OCI-LY7 (cell line): ENCODE data around the gene SCAMP2. TPM values are rescaled to one million over a fixed set of nuclear protein-coding genes. Genes with fewer than 3 reads are reported as not detected.

Experiments
- BruUV-seq: library from RNA; stranded (reverse); fragments of 400-500 nt; replicated peaks from 2 replicates; lab custom pipeline; 2021; lab: Mats Ljungman, UMichigan
- CTCF ChIA-PET: fragments of 300-600 bp; sonication (Branson Sonifier 250); formaldehyde crosslinking; loops from one replicate; lab custom pipeline; 2022; ENCODE audit warnings: antibody characterized with exemption; ENCODE audit not compliant: unreplicated experiment; lab: Charles Lee
- POLR2A ChIA-PET: fragments of 300-600 bp; sonication (Branson Sonifier 250); formaldehyde crosslinking; loops from one replicate; lab custom pipeline; 2022; ENCODE audit warnings: antibody characterized with exemption; lab: Charles Lee
- DNase-seq: peaks from one replicate; pipeline ENCODE4 v3.0.0-alpha.2; 2015; ENCODE audit warnings: low spot score
- H2AFZ ChIP-seq: fragments of 200-600 bp; sonication (generic), shearing (Covaris generic); 2 replicates; pipeline ENCODE4 v1.6.1; 2014; ENCODE audit warnings: mild to moderate bottlenecking, antibody characterized with exemption, low read length, moderate library complexity
- H3K27ac ChIP-seq: fragments of 200-600 bp; sonication (generic); 2 replicates; pipeline ENCODE4 v1.5.1; 2014; ENCODE audit warnings: mixed run types, low read depth, mild to moderate bottlenecking, moderate library complexity, low read length, inconsistent platforms; ENCODE audit not compliant: poor library complexity, severe bottlenecking
- H3K36me3 ChIP-seq: fragments of 200-600 bp; sonication (generic); 2 replicates; pipeline ENCODE4 v1.6.1; 2014; ENCODE audit warnings: mild to moderate bottlenecking, antibody characterized with exemption, low read length, moderate library complexity, mixed read lengths; ENCODE audit not compliant: insufficient read depth
- H3K4me1 ChIP-seq: fragments of 200-600 bp; sonication (generic); 2 replicates; pipeline ENCODE4 v1.5.1; 2014; ENCODE audit warnings: mild to moderate bottlenecking, low read length; ENCODE audit not compliant: insufficient read depth, poor library complexity, severe bottlenecking
- H3K4me2 ChIP-seq: fragments of 200-600 bp; sonication (generic); 2 replicates; pipeline ENCODE4 v1.6.1; 2014; ENCODE audit warnings: mild to moderate bottlenecking, low read length
- H3K4me3 ChIP-seq: fragments of 200-600 bp; sonication (generic); 2 replicates; pipeline ENCODE4 v1.5.1; 2014; ENCODE audit warnings: mild to moderate bottlenecking, low read depth, low read length; ENCODE audit not compliant: poor library complexity, severe bottlenecking
- H3K79me2 ChIP-seq: fragments of 200-600 bp; sonication (generic); 2 replicates; pipeline ENCODE4 v1.6.1; 2016; ENCODE audit warnings: low read depth, mild to moderate bottlenecking, low read length, moderate library complexity, mixed read lengths; ENCODE audit not compliant: insufficient read depth
- H3K9me2 ChIP-seq: fragments of 200-600 bp; sonication (generic); 2 replicates; pipeline ENCODE4 v1.6.1; 2016; ENCODE audit warnings: mild to moderate bottlenecking, low read length, mixed read lengths; ENCODE audit not compliant: insufficient read depth
- H3K9me3 ChIP-seq: fragments of 200-600 bp; sonication (generic); 2 replicates; pipeline ENCODE4 v1.6.1; 2014; ENCODE audit warnings: mild to moderate bottlenecking, mixed run types, low read length, mixed read lengths
- H4K20me1 ChIP-seq: fragments of 200-600 bp; sonication (generic); 2 replicates; pipeline ENCODE4 v1.6.1; 2014; ENCODE audit warnings: mild to moderate bottlenecking, antibody characterized with exemption, low read length, moderate library complexity, mixed read lengths; ENCODE audit not compliant: insufficient read depth
- CTCF ChIP-seq: fragments of 200-600 bp; sonication (generic); conservative IDR thresholded peaks from 2 replicates; pipeline ENCODE4 v1.5.1; 2014; ENCODE audit warnings: mild to moderate bottlenecking, antibody characterized with exemption, low read length, moderate library complexity, mixed read lengths
- EZH2phosphoT487 ChIP-seq: fragments of 200-600 bp; sonication (generic); IDR thresholded peaks from 2 replicates; pipeline ENCODE4 v1.6.1; 2018; ENCODE audit warnings: low read depth, borderline replicate concordance, mild to moderate bottlenecking, mixed run types, antibody characterized with exemption, low read length, moderate library complexity, mixed read lengths
- intact Hi-C: fragments of 100-400 bp; cut with micrococcal nuclease; formaldehyde crosslinking; loops from one replicate; pipeline ENCODE4 v1.10.0; 2022; ENCODE audit not compliant: unreplicated experiment
- total RNA-seq, 2 experiments: library from RNA; depleted of rRNA in 1 of 2; stranded (reverse); fragments of >200 nt in 1 of 2; shearing (Covaris generic) in 1 of 2; gene quantifications; 2 replicates each; pipeline ENCODE4 v1.2.3, GENCODE V29; 2014 to 2022

Gene SCAMP2
- total RNA-seq, 2 experiments from 2014 or later = 24.6 to 55.2 TPM

- Histone ChIP-seq H3K4me3 (no peak overlapping the region), H3K9me3 (no peaks in the 10 kb centered on the region), H3K36me3 (peaks cover 2% of the 10 kb centered on the region; the same call in 1 of the 2 replicates), H4K20me1 (no peaks in the 10 kb centered on the region), H3K4me2 (no peak overlapping the region), H3K27ac (no peak overlapping the region), H3K79me2 (no peaks in the 10 kb centered on the region), H3K4me1 (peaks cover 21% of the 10 kb centered on the region), H2AFZ (no peak overlapping the region), H3K9me2 (no peaks in the 10 kb centered on the region)
- TF ChIP-seq CTCF (no peak), EZH2phosphoT487 (no peak)
- CTCF ChIA-PET = interaction anchor here (0.6 kb wide), 1 partner anchor 200 kb away, joined by 3 read pairs; no protein-coding TSS in a partner anchor
- intact Hi-C loops = no loop called here
- DNase-seq = no peak
- no TSS peak for BruUV-seq
- POLR2A ChIA-PET = interaction anchor here (0.6 kb wide), 1 partner anchor 17 kb away, joined by 3 read pairs; no protein-coding TSS in a partner anchor
These were observed 35.0 kb downstream of the SCAMP2 start for GRCh38 chr15:74838137-74838516.

- peaks cover 2% of the 10 kb centered on the region; the same call in 1 of the 2 replicates for H3K36me3 ChIP-seq
- CTCF ChIA-PET = interaction anchor here (0.6 kb wide), 1 partner anchor 199 kb away, joined by 3 read pairs; no protein-coding TSS in a partner anchor
- no peak overlapping the region for H3K27ac ChIP-seq
- no peak overlapping the region for H3K4me3 ChIP-seq
- H3K9me2 ChIP-seq = no peaks in the 10 kb centered on the region
- peaks cover 26% of the 10 kb centered on the region for H3K4me1 ChIP-seq
- no TSS peak for BruUV-seq
- DNase-seq = no peak
- TF ChIP-seq CTCF (no peak), EZH2phosphoT487 (no peak)
- no peak overlapping the region for H3K4me2 ChIP-seq
- no peaks in the 10 kb centered on the region for H4K20me1 ChIP-seq
- H3K9me3 ChIP-seq = no peaks in the 10 kb centered on the region
- no peaks in the 10 kb centered on the region for H3K79me2 ChIP-seq
- no peak overlapping the region for H2AFZ ChIP-seq
- intact Hi-C loops = no loop called here
- POLR2A ChIA-PET = interaction anchor here (0.6 kb wide), 1 partner anchor 18 kb away, joined by 3 read pairs; no protein-coding TSS in a partner anchor
These were observed 35.6 kb downstream of the SCAMP2 start for GRCh38 chr15:74837482-74838136.

- TF ChIP-seq EZH2phosphoT487 (no peak), CTCF (no peak)
- Histone ChIP-seq H2AFZ (no peak overlapping the region), H3K4me3 (no peak overlapping the region), H4K20me1 (no peaks in the 10 kb centered on the region), H3K9me2 (no peaks in the 10 kb centered on the region), H3K4me1 (peaks cover 26% of the 10 kb centered on the region), H3K9me3 (no peaks in the 10 kb centered on the region), H3K4me2 (no peak overlapping the region), H3K79me2 (no peaks in the 10 kb centered on the region), H3K27ac (no peak overlapping the region), H3K36me3 (peaks cover 2% of the 10 kb centered on the region; the same call in 1 of the 2 replicates)
- no TSS peak for BruUV-seq
- no peak for DNase-seq
- intact Hi-C loops = no loop called here
- ChIA-PET CTCF (no interaction called here), POLR2A (interaction anchor here (0.6 kb wide), 1 partner anchor 40 kb away, joined by 3 read pairs; no protein-coding TSS in a partner anchor)
These were observed 36.3 kb downstream of the SCAMP2 start for GRCh38 chr15:74836846-74837245.
